B cell (primary cell): Measurements from ENCODE around the gene DUSP1. TPM values are rescaled to one million over a fixed set of nuclear protein-coding genes. Genes with fewer than 3 reads are reported as not detected.

ENCODE experiments used
- ATAC-seq: fragments of 200-7000 bp; cut with Tn5 transposase; one replicate; pipeline ENCODE4 v1.10.0; 2021; ENCODE audit warnings: low read depth, mild to moderate bottlenecking, moderate number of reproducible peaks, moderate library complexity
- CTCF ChIA-PET: fragments of 350-600 bp; sonication (Branson Sonifier 250); formaldehyde crosslinking; loops from one replicate; lab custom pipeline; 2021; ENCODE audit warnings: antibody characterized with exemption, inconsistent platforms; lab: Charles Lee
- POLR2A ChIA-PET: fragments of 350-600 bp; sonication (Branson Sonifier 250); formaldehyde crosslinking; loops from one replicate; lab custom pipeline; 2021; ENCODE audit warnings: antibody characterized with exemption; lab: Charles Lee
- DNase-seq: peaks from one replicate; pipeline ENCODE4 v3.0.0; 2013
- H2AFZ ChIP-seq: 2 replicates; pipeline ENCODE4 v1.6.1; 2012; ENCODE audit warnings: mild to moderate bottlenecking, low read depth, low read length; ENCODE audit not compliant: insufficient read depth, poor library complexity, severe bottlenecking
- H3K27ac ChIP-seq, 2 donors: 1 replicate in 1 of 2; 2 replicates in 1 of 2; pipeline ENCODE4 v1.5.1; 2012 to 2013; ENCODE audit warnings: low read length in 2 of 2, mild to moderate bottlenecking in 2 of 2, moderate library complexity in 1 of 2
- H3K27me3 ChIP-seq, 4 experiments: fragments of 200-600 bp in 1 of 4; sonication (generic) in 1 of 4; replicated peaks in 1 of 4; 1 replicate in 2 of 4; 2 replicates in 2 of 4; pipeline versions ENCODE4 v1.6.1 to v1.7.0; 2013 to 2016; ENCODE audit warnings: low read length in 3 of 4, mild to moderate bottlenecking in 2 of 4, mixed read lengths in 1 of 4, moderate library complexity in 1 of 4; ENCODE audit not compliant: insufficient read depth in 4 of 4, control insufficient read depth in 3 of 4; ENCODE audit errors: control extremely low read depth in 1 of 4
- H3K36me3 ChIP-seq, 2 experiments: replicated peaks in 1 of 2; 1 replicate in 1 of 2; 2 replicates in 1 of 2; pipeline versions ENCODE4 v1.6.1 to v1.7.1; 2013; ENCODE audit warnings: low read length in 1 of 2; ENCODE audit not compliant: insufficient read depth in 2 of 2, control insufficient read depth in 1 of 2; ENCODE audit errors: control extremely low read depth in 1 of 2, extremely low read depth in 1 of 2
- H3K4me1 ChIP-seq, 2 donors: fragments of 200-600 bp in 1 of 2; sonication (generic) in 1 of 2; 1 replicate in 1 of 2; 2 replicates in 1 of 2; pipeline versions ENCODE4 v1.5.1 to v1.6.1; 2013 to 2017; ENCODE audit warnings: low read length in 2 of 2; ENCODE audit not compliant: control insufficient read depth in 2 of 2, insufficient read depth in 2 of 2
- H3K4me2 ChIP-seq: replicated peaks from 2 replicates; pipeline ENCODE3; 2012; ENCODE audit warnings: mild to moderate bottlenecking, low read depth, low read length; ENCODE audit not compliant: poor library complexity, severe bottlenecking
- H3K4me3 ChIP-seq, 5 experiments: fragments of 200-600 bp in 1 of 5; sonication (generic) in 1 of 5; 1 replicate in 3 of 5; 2 replicates in 2 of 5; pipeline versions ENCODE4 v1.5.1 to v1.7.0; 2011 to 2016; ENCODE audit warnings: low read length in 4 of 5, mild to moderate bottlenecking in 4 of 5, low read depth in 2 of 5, control low read depth in 1 of 5, moderate library complexity in 1 of 5; ENCODE audit not compliant: insufficient read depth in 1 of 5; ENCODE audit errors: control extremely low read depth in 1 of 5, extremely low read depth in 1 of 5
- H3K79me2 ChIP-seq: fragments of 200-600 bp; sonication (generic); one replicate; pipeline ENCODE4 v1.6.0; 2016; ENCODE audit warnings: low read length; ENCODE audit not compliant: control insufficient read depth, insufficient read depth
- H3K9ac ChIP-seq: fragments of 200-600 bp; sonication (generic); 2 replicates; pipeline ENCODE4 v1.6.1; 2017; ENCODE audit warnings: mild to moderate bottlenecking, low read length, moderate library complexity
- H3K9me3 ChIP-seq, 3 donors: one replicate each; pipeline versions ENCODE4 v1.6.1 to v1.7.1; 2013; ENCODE audit warnings: low read length in 2 of 3; ENCODE audit not compliant: control insufficient read depth in 2 of 3, insufficient read depth in 1 of 3; ENCODE audit errors: control extremely low read depth in 1 of 3
- H4K20me1 ChIP-seq: 2 replicates; pipeline ENCODE4 v1.6.0; 2012; ENCODE audit warnings: mild to moderate bottlenecking, low read length; ENCODE audit not compliant: insufficient read depth, control insufficient read depth, poor library complexity, severe bottlenecking
- H3K27ac Mint-ChIP-seq: one replicate; pipeline ENCODE4 v1.8.0; 2021; ENCODE audit warnings: mixed read lengths
- H3K27me3 Mint-ChIP-seq: one replicate; pipeline ENCODE4 v1.8.0; 2021; ENCODE audit warnings: mixed read lengths
- H3K4me1 Mint-ChIP-seq: one replicate; pipeline ENCODE4 v1.8.0; 2021; ENCODE audit warnings: mixed read lengths
- H3K4me3 Mint-ChIP-seq: one replicate; pipeline ENCODE4 v1.8.0; 2021; ENCODE audit warnings: mixed read lengths
- H3K9me3 Mint-ChIP-seq: one replicate; pipeline ENCODE4 v1.8.0; 2022; ENCODE audit warnings: mixed read lengths; ENCODE audit not compliant: insufficient read depth
- CTCF ChIP-seq: fragments of 200-600 bp; IDR thresholded peaks from one replicate; pipeline ENCODE4 v1.8.0; 2022; ENCODE audit warnings: antibody characterized with exemption, mild to moderate bottlenecking
- EZH2 ChIP-seq: IDR thresholded peaks from 2 replicates; pipeline ENCODE4 v1.6.1; 2012; ENCODE audit warnings: borderline replicate concordance, low read depth, mild to moderate bottlenecking, moderate library complexity, low read length; ENCODE audit not compliant: insufficient read depth, poor library complexity, severe bottlenecking
- WGBS: methylation state at CpG from one replicate; pipeline ENCODE4 v1.1.5; 2013; ENCODE audit warnings: missing lambda C conversion rate; ENCODE audit not compliant: insufficient coverage; 5-methylcytosine and 5-hydroxymethylcytosine counted together
- intact Hi-C: fragments of 100-400 bp; cut with micrococcal nuclease; formaldehyde crosslinking; loops from one replicate; pipeline ENCODE4 v1.10.0; 2022
- polyA plus RNA-seq: library from polyadenylated mRNA; depleted of rRNA; stranded (reverse); fragments of >200 nt; gene quantifications from 2 replicates; pipeline ENCODE4 v1.2.3, GENCODE V29; 2012
- total RNA-seq, 2 donors: library from RNA; stranded (reverse); fragments of 120-200 nt in 1 of 2; gene quantifications; 1 replicate in 1 of 2; 2 replicates in 1 of 2; pipeline versions ENCODE4 v1.2.3 to v1.2.4, GENCODE V29; 2013 to 2022

DUSP1 gene
- total and polyA plus RNA-seq, 2 donors (not counting 1 experiment from before 2014, with no cell fraction given): 71.2 to 4,228 TPM

- ChIA-PET CTCF (interaction anchor here (1.2 to 1.3 kb wide), 2 partner anchors 8 to 91 kb away, joined by 3 to 5 read pairs; no protein-coding TSS in a partner anchor), POLR2A (no interaction called here)
- Histone ChIP-seq H3K4me2 (no peak overlapping the region), H2AFZ (no peak overlapping the region), H3K27me3 (no peaks in the 10 kb centered on the region), H3K4me3 (no peak overlapping the region), H3K79me2 (no peaks in the 10 kb centered on the region), H3K27ac (no peak overlapping the region), H3K9ac (no peak overlapping the region), H3K4me1 (peaks cover 0 to 13% of the 10 kb centered on the region in 2 donors), H4K20me1 (no peaks in the 10 kb centered on the region), H3K9me3 (peaks cover 0 to 18% (median 2%) of the 10 kb centered on the region in 3 donors), H3K36me3 (no peaks in the 10 kb centered on the region)
- WGBS: 86% methylated on average over 9 of the region's 10 CpGs
- peaks cover 7% of the 10 kb centered on the region for H3K4me1 Mint-ChIP-seq
- no peak overlapping the region for H3K27ac Mint-ChIP-seq
- no peaks in the 10 kb centered on the region for H3K9me3 Mint-ChIP-seq
- H3K27me3 Mint-ChIP-seq: no peaks in the 10 kb centered on the region
- ATAC-seq (no peak), DNase-seq (no peak)
- no peak overlapping the region for H3K4me3 Mint-ChIP-seq
- TF ChIP-seq EZH2 (no peak), CTCF (no peak)
- intact Hi-C loops: no loop called here
Measured at GRCh38 chr5:172791726-172792445, 20.9 kb upstream of the DUSP1 start.

GRCh38 chr5:172791286-172791685, 20.3 kb upstream of the DUSP1 start:
- Histone ChIP-seq H3K27me3 (no peaks in the 10 kb centered on the region), H3K9me3 (peaks cover 0 to 18% (median 2%) of the 10 kb centered on the region in 3 donors), H4K20me1 (no peaks in the 10 kb centered on the region), H3K79me2 (no peaks in the 10 kb centered on the region), H3K27ac (no peak overlapping the region), H3K4me3 (no peak overlapping the region), H3K4me2 (no peak overlapping the region), H3K36me3 (no peaks in the 10 kb centered on the region), H2AFZ (no peak overlapping the region), H3K4me1 (peaks cover 0 to 13% of the 10 kb centered on the region in 2 donors), H3K9ac (no peak overlapping the region)
- 83% methylated on average over 6 of the region's 6 CpGs for WGBS
- H3K4me1 Mint-ChIP-seq: peaks cover 7% of the 10 kb centered on the region
- H3K27ac Mint-ChIP-seq: no peak overlapping the region
- ChIA-PET POLR2A (interaction anchor here (0.6 kb wide), 1 partner anchor 73 kb away, joined by 3 read pairs; no protein-coding TSS in a partner anchor), CTCF (interaction anchor here (1.2 to 1.3 kb wide), 2 partner anchors 9 to 91 kb away, joined by 3 to 5 read pairs; no protein-coding TSS in a partner anchor)
- H3K4me3 Mint-ChIP-seq: no peak overlapping the region
- no peaks in the 10 kb centered on the region for H3K9me3 Mint-ChIP-seq
- intact Hi-C loops: no loop called here
- no peaks in the 10 kb centered on the region for H3K27me3 Mint-ChIP-seq
- TF ChIP-seq EZH2 (no peak), CTCF (no peak)
- DNase-seq: no peak
- no peak for ATAC-seq
